SK-N-SH treated with all-trans-retinoic acid at 6 μM for 48 hours (cell line): Measurements from ENCODE around the gene FBLN2.

Source experiments
- ARNTL ChIP-seq: fragments of 450-650 bp; formaldehyde crosslinking; IDR thresholded peaks from 2 replicates; pipeline ENCODE4 v1.5.0; 2020; ENCODE audit warnings: low read depth, mild to moderate bottlenecking, moderate library complexity, borderline replicate concordance
- CSRNP3 ChIP-seq: fragments of 250-450 bp; sonication (Bioruptor Pico); IDR thresholded peaks from 2 replicates; pipeline ENCODE4 v1.5.1; 2021; ENCODE audit warnings: mild to moderate bottlenecking, moderate library complexity
- ISL1 ChIP-seq: fragments of 250-450 bp; sonication (Bioruptor Pico); IDR thresholded peaks from 2 replicates; pipeline ENCODE4 v2.1.2; 2022; ENCODE audit warnings: mild to moderate bottlenecking, moderate library complexity
- POU6F1 ChIP-seq: fragments of 250-450 bp; sonication (Bioruptor Pico); IDR thresholded peaks from 2 replicates; pipeline ENCODE4 v1.8.0; 2021; ENCODE audit warnings: low read depth, mild to moderate bottlenecking, moderate library complexity, borderline replicate concordance
- RARB ChIP-seq: fragments of 250-450 bp; sonication (Bioruptor Pico); IDR thresholded peaks from 2 replicates; pipeline ENCODE4 v1.8.0; 2021; ENCODE audit warnings: mild to moderate bottlenecking, moderate library complexity
- TSHZ2 ChIP-seq: fragments of 250-450 bp; sonication (Bioruptor Pico); IDR thresholded peaks from 2 replicates; pipeline ENCODE4 v1.5.0; 2020; ENCODE audit warnings: mild to moderate bottlenecking, moderate library complexity
- ZC3H10 ChIP-seq: fragments of 250-450 bp; sonication (Bioruptor Pico); IDR thresholded peaks from 2 replicates; pipeline ENCODE4 v1.5.1; 2021; ENCODE audit warnings: mild to moderate bottlenecking, moderate library complexity
- ZFP30 ChIP-seq: fragments of 450-650 bp; formaldehyde crosslinking; IDR thresholded peaks from 2 replicates; pipeline ENCODE4 v1.5.0; 2022; ENCODE audit warnings: mild to moderate bottlenecking, moderate library complexity
- ZNF565 ChIP-seq: fragments of 450-650 bp; formaldehyde crosslinking; conservative IDR thresholded peaks from 2 replicates; pipeline ENCODE4 v1.5.0; 2020; ENCODE audit warnings: low read depth, mild to moderate bottlenecking, moderate library complexity

GRCh38 chr3:13676356-13677017 is 127.6 kb downstream of the FBLN2 start:
- no peak for TF ChIP-seq ZNF565 (CRISPR knock-in tag)
- TF ChIP-seq ZC3H10 (CRISPR knock-in tag), result no peak
- no peak for TF ChIP-seq POU6F1
- no peak for TF ChIP-seq ISL1 (CRISPR knock-in tag)
- no peak for TF ChIP-seq ARNTL (CRISPR knock-in tag)
- TF ChIP-seq RARB (CRISPR knock-in tag), result no peak
- TF ChIP-seq ZFP30 (CRISPR knock-in tag), result no peak
- TF ChIP-seq TSHZ2 (CRISPR knock-in tag), result no peak
- no peak for TF ChIP-seq CSRNP3 (CRISPR knock-in tag)
